ENCODE results near the gene MAU2.

The MAU2 gene, protein sequence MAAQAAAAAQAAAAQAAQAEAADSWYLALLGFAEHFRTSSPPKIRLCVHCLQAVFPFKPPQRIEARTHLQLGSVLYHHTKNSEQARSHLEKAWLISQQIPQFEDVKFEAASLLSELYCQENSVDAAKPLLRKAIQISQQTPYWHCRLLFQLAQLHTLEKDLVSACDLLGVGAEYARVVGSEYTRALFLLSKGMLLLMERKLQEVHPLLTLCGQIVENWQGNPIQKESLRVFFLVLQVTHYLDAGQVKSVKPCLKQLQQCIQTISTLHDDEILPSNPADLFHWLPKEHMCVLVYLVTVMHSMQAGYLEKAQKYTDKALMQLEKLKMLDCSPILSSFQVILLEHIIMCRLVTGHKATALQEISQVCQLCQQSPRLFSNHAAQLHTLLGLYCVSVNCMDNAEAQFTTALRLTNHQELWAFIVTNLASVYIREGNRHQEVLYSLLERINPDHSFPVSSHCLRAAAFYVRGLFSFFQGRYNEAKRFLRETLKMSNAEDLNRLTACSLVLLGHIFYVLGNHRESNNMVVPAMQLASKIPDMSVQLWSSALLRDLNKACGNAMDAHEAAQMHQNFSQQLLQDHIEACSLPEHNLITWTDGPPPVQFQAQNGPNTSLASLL

DNA sequence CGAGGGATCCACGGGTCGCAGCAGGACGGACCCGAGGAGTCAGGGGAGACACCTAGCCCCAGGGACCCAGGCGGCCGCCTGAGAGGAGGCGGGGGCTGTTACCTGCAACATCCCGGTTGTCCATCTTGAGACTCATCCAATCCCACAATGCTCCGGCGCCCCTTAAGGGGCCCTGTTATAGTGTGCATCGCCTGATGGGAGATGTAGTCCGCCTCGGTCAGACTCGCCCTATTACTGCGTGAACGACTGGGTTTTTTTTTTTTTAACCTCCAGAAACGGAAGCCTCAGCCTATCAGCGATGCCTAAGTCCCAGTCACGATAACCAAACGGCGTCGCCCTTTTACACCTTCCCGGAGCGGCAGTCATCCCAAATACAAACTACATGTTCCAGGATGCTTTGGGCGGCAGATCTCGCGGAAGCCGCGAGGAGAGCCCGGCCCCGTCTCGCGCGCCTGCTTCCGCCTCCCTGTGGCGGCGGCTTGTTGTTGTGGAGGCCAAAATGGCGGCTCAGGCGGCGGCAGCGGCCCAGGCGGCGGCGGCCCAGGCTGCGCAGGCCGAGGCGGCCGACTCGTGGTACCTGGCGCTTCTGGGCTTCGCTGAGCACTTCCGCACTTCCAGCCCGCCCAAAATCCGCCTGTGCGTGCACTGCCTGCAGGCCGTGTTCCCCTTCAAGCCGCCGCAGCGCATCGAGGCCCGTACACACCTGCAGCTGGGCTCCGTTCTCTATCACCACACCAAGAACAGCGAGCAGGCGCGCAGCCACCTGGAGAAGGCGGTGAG lies at the start of gene MAU2, which contains the start of gene SUGP1:
Gene MAU2 (plus strand): TSS at position 469 of the 780 bp plus-strand sequence. CDS start 31 bp downstream, at position 500.
Gene SUGP1 (minus strand): TSS at position 149 of the 780 bp plus-strand sequence. CDS start 13 bp downstream, at position 136.
- H3K27me3 Mint-ChIP-seq = no peaks in the 10 kb centered on the region
- H3K36me3 Mint-ChIP-seq = peaks cover 21 to 28% of the 10 kb centered on the region in 2 donors
- H3K4me1 Mint-ChIP-seq = peaks cover 21 to 50% of the 10 kb centered on the region in 2 donors
- ATAC-seq (replicated peaks) = peak; percentile 94
- DNase-seq = peak; percentile 90
- H3K4me3 Mint-ChIP-seq = peak within 1 kb of the TSS; percentile 90 to 95
- no peaks in the 10 kb centered on the region for H3K9me3 Mint-ChIP-seq
- peak within 1 kb of the TSS; percentile 100 for H3K27ac Mint-ChIP-seq

DNA sequence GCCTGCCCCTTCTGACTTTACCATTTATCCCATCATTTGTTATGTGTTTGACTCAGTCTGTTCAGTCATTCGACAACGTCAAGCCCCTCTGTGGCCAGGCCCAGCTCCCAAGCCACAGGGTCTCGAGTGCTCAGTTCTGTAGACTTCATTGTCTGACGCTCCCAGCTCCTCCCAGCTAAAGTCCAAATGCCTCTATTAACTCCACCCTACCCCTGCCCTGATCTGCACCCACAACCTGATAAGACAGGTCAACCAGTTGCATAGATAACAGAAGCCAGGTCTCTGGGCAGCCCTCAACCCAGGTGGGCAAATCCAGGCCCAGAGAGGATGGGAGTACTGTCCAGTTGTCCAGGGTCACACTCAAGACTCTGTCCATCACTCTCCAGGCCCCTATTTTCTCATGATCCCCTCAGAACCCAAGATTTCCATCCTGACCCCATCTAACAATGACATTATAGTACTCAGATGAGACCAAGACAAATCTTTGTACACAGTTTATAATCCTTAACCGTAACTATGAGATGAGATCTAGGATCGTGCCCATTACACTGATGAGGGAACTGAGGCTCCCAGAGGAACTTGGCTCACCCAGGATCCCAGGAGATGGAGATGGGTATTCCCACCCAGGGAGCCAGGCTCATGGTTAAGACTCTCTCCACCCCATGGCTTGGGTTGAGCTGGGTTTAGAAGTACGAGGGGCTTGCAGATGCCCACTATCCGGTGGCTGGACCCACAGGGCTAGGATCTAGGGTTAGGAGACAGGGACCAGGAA lies 48.6 kb upstream of the MAU2 start:
- Mint-ChIP-seq H3K4me3 (no peak overlapping the region), H3K36me3 (peaks cover 20 to 26% of the 10 kb centered on the region in 2 donors), H3K27ac (no peak overlapping the region), H3K9me3 (peaks cover 0 to 2% of the 10 kb centered on the region in 2 donors), H3K4me1 (peaks cover 7 to 10% of the 10 kb centered on the region in 2 donors), H3K27me3 (peaks cover 24 to 46% of the 10 kb centered on the region in 2 donors)
- DNase-seq (no peak), ATAC-seq (replicated peaks) (no peak)

DNA sequence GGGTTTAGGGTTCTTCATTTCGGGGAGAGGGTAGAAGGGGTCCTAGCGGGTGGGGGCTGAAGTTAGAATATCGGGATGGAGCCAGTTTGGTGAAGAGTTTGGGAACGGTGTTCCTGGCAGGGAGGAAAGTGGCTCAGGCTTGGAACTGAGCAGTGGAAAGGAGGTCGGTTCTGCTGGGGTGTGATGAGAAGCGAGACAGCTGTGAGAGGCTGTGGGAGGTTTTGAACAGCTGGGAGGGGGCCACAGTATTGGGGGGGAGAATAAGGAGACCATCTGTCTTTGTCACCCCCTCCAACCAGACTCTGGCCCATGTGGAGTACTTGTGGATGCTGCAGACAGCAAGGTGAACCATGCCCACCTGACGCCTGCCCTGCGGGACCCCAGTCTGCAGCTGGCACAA lies 46.5 kb upstream of the MAU2 start:
- Mint-ChIP-seq H3K9me3 (no peaks in the 10 kb centered on the region), H3K27me3 (peaks cover 24 to 49% of the 10 kb centered on the region in 2 donors), H3K36me3 (peaks cover 33 to 42% of the 10 kb centered on the region in 2 donors), H3K27ac (no peak overlapping the region), H3K4me3 (no peak overlapping the region), H3K4me1 (peaks cover 7 to 10% of the 10 kb centered on the region in 2 donors)
- ATAC-seq (replicated peaks) (no peak), DNase-seq (no peak)

DNA sequence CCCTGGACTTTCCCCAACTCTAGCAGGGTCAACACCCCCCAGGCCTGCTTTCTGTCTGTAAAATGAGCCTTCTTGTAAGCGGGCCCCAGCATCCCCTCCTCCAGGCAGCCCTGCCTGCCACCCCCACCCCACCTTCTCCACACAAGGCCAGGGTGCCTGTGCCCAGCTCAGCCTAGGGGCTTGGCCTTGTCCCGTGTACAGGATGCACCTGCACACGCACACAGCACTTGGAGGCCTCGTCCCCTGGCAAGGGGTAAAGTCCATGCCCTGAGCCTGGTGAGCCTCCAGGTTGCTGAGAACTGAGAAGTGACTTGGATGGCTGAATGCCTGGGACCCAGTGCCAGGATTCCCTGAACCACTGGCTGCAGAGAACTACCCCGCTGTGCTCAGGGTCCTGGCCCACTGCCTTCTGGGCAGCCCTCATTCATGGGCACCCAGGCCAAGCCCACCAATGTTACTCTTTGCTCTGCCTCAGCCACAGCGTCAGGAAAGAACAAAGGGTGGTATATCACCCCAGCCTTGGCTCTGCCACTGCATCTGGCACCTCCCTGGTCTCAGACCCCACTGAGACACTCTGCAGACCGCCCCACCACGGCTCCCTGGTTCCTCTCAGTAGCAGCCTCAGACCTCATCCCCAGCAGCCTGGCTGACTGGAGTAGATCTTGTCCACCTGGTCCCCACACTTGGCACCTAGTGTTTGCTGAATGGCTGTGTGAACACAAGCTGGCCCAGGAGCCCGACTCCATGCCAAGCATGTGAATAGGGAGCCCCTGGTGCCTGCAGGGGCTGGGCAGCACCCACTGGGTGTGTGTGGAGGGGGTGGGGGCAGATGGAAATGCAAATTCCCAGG lies 45.7 kb upstream of the MAU2 start:
- peak overlapping the region; percentile 20 for H3K27ac Mint-ChIP-seq
- DNase-seq = no peak
- peaks cover 24 to 48% of the 10 kb centered on the region in 2 donors for H3K27me3 Mint-ChIP-seq
- no peaks in the 10 kb centered on the region for H3K9me3 Mint-ChIP-seq
- peaks cover 7 to 10% of the 10 kb centered on the region in 2 donors for H3K4me1 Mint-ChIP-seq
- no peak for ATAC-seq (replicated peaks)
- peaks cover 40 to 43% of the 10 kb centered on the region in 2 donors for H3K36me3 Mint-ChIP-seq
- H3K4me3 Mint-ChIP-seq = no peak overlapping the region

DNA sequence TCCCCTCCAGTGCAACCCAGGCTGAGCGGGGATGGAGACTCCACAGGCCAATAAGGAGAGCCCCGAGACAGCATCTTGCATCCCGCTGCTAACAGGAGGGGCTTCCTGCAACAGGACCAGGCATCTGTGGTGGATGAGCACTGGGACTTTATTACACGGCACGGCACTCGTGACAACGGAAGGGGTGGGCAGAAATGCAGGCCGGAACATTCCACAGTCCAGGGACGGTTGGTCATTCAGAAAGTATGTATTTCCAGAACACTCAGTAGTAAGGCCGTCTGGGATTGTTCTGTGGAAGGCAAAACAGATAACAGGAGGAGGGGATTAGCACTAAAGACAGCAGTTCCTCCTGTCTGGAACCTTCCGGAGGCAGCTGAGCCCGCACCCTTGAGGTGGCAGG lies 44.2 kb upstream of the MAU2 start:
- H3K9me3 Mint-ChIP-seq = no peaks in the 10 kb centered on the region
- no peak for ATAC-seq (replicated peaks)
- peaks cover 20 to 40% of the 10 kb centered on the region in 2 donors for H3K27me3 Mint-ChIP-seq
- no peak overlapping the region for H3K27ac Mint-ChIP-seq
- peaks cover 53 to 55% of the 10 kb centered on the region in 2 donors for H3K36me3 Mint-ChIP-seq
- DNase-seq = no peak
- H3K4me3 Mint-ChIP-seq = no peak overlapping the region
- peaks cover 6 to 10% of the 10 kb centered on the region in 2 donors for H3K4me1 Mint-ChIP-seq

DNA sequence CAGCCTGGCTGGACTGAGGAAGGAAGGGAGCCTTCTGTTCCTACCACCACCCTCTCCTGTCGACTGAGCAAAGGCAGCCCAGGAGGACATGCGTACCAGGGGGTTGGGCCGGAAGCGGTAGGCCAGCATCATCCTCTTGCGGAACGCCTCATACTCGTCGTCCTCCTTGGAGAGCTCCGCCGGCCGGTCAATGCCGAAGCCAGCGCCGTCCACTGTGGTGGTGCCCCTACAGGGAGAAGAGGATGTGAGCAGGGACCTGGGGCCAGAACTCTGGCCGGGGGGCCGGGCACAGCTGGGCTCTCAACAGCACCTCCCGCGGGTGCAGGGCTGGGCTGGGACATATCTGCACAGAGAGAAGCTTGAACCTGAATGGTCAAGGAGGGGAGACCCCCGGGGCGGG lies 43.8 kb upstream of the MAU2 start:
- peaks cover 6 to 10% of the 10 kb centered on the region in 2 donors for H3K4me1 Mint-ChIP-seq
- ATAC-seq (replicated peaks) = no peak
- H3K4me3 Mint-ChIP-seq = no peak overlapping the region
- no peaks in the 10 kb centered on the region for H3K9me3 Mint-ChIP-seq
- H3K27ac Mint-ChIP-seq = no peak overlapping the region
- DNase-seq = no peak
- H3K36me3 Mint-ChIP-seq = peaks cover 57 to 60% of the 10 kb centered on the region in 2 donors
- H3K27me3 Mint-ChIP-seq = peaks cover 17 to 35% of the 10 kb centered on the region in 2 donors

DNA sequence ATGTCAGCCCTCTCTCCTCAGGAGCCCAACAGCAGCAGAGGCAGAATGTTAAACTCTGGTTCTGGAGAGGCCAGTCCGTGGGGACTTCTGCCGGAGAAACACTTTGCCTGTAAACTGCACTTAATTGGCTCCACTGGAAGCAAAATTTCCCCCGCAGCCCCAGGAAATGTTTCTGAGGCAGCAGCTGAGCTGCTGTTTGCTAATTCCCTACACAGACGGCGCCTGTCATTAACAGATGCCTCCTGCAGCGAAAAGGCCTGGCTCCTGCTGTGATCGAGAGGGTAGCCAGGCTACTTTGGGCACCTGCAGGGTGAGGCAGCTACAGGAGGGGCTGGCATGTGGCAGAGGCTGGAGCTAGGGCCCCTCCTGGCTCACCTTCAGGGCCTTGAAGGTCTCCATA lies 42.3 kb upstream of the MAU2 start:
- Mint-ChIP-seq H3K27ac (no peak overlapping the region), H3K4me3 (no peak overlapping the region), H3K36me3 (peaks cover 59 to 67% of the 10 kb centered on the region in 2 donors), H3K9me3 (no peaks in the 10 kb centered on the region), H3K27me3 (peaks cover 9 to 23% of the 10 kb centered on the region in 2 donors), H3K4me1 (peaks cover 3 to 4% of the 10 kb centered on the region in 2 donors)
- ATAC-seq (replicated peaks) = no peak
- DNase-seq = no peak

DNA sequence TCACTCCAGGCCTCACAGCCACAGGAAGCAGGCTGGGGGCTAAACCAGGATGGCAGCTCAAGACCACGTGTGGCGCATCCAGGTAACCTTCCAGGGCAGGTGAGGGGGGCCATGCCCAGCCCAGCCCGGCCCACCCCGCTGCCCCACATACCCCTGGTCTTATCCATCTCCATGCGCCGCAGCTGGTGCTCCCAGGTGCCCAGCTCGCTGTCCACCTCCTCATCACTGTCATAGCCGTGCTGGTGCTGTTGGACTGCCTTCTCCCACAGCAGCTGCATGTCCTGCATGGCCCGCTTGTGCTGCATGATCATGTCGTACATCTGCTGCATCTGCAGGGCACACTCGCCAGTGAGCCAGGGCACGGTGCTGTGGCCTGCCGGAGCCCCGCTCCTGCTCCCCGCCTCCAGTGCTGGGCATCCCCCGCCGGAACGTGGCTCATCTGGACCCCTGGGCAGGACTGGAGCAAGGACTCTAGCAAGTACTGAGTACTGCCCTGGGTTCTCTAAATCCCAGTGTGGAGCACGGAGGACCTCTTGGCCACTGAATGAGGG lies 41.5 kb upstream of the MAU2 start:
- no peak for DNase-seq
- no peak for ATAC-seq (replicated peaks)
- no peaks in the 10 kb centered on the region for H3K9me3 Mint-ChIP-seq
- peaks cover 1 to 14% of the 10 kb centered on the region in 2 donors for H3K27me3 Mint-ChIP-seq
- no peak overlapping the region for H3K27ac Mint-ChIP-seq
- peaks cover 62 to 70% of the 10 kb centered on the region in 2 donors for H3K36me3 Mint-ChIP-seq
- H3K4me1 Mint-ChIP-seq = no peaks in the 10 kb centered on the region
- no peak overlapping the region for H3K4me3 Mint-ChIP-seq

DNA sequence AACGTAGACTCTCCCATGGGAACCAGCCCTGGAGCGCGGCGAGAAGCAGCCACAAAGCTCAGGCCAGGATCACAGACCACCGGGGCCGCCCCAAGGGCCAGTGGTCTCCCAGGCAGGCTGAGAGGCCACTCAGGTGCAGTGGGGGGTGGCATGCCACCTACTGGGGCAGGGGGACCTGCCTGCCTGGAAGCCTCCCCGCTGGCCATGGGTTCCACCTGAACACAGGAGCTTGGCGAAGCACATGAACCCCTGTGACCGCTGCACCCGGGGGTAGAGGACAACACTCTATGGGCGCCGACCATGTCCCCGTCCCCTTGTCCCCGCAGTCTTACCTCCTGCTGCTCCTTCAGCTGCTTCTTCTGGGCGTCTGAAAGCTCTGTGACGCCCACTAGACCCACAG lies 40.8 kb upstream of the MAU2 start:
- ATAC-seq (replicated peaks) (no peak), DNase-seq (no peak)
- H3K4me1 Mint-ChIP-seq = no peaks in the 10 kb centered on the region
- H3K9me3 Mint-ChIP-seq = no peaks in the 10 kb centered on the region
- H3K27ac Mint-ChIP-seq = no peak overlapping the region
- H3K36me3 Mint-ChIP-seq = peaks cover 65 to 74% of the 10 kb centered on the region in 2 donors
- H3K4me3 Mint-ChIP-seq = no peak overlapping the region
- peaks cover 0 to 12% of the 10 kb centered on the region in 2 donors for H3K27me3 Mint-ChIP-seq

DNA sequence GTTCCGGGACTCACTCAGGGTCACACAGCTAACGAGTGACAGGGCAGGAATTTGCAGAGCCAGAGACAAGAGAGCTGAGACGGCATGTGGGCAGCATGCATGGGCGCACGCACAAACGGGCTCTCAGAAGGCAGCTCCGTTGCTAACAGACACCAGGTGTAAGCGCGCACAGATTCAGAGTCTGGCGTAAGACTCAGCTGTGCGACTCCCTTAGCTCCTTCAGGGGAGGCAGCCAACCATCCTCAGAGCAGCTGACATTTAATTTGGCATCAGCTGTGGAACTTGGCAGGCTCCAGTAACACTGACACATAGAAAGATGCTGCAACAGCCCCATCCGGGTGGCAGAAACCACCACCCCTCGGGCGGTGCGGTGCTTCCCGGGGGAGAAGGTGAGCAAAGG lies 40.1 kb upstream of the MAU2 start:
- Mint-ChIP-seq H3K27ac (no peak overlapping the region), H3K27me3 (peaks cover 0 to 12% of the 10 kb centered on the region in 2 donors), H3K9me3 (no peaks in the 10 kb centered on the region), H3K4me3 (no peak overlapping the region), H3K4me1 (no peaks in the 10 kb centered on the region), H3K36me3 (peaks cover 65 to 72% of the 10 kb centered on the region in 2 donors)
- DNase-seq = no peak
- ATAC-seq (replicated peaks) = no peak

DNA sequence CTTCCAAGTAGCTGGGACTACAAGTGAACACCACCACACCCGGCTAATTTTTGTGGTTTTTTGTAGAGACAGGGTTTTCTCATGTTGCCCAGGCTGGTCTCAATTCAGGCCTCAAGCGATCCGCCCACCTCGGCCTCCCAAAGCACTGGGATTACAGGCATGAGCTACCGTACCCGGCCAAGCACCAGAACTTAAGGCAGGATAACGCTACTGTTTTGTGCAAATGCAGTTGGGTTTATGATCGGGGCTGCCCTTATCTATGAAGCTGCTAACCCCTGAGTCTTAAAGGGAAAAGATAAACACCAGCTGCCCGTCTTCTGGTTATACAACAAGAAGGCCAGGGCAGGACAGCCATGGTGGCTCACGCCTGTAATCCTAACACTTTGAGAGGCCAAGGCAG lies 34.9 kb upstream of the MAU2 start:
- Mint-ChIP-seq H3K27ac (no peak overlapping the region), H3K36me3 (peaks cover 48 to 62% of the 10 kb centered on the region in 2 donors), H3K9me3 (no peaks in the 10 kb centered on the region), H3K4me1 (no peaks in the 10 kb centered on the region), H3K27me3 (no peaks in the 10 kb centered on the region), H3K4me3 (no peak overlapping the region)
- no peak for ATAC-seq (replicated peaks)
- DNase-seq = no peak

DNA sequence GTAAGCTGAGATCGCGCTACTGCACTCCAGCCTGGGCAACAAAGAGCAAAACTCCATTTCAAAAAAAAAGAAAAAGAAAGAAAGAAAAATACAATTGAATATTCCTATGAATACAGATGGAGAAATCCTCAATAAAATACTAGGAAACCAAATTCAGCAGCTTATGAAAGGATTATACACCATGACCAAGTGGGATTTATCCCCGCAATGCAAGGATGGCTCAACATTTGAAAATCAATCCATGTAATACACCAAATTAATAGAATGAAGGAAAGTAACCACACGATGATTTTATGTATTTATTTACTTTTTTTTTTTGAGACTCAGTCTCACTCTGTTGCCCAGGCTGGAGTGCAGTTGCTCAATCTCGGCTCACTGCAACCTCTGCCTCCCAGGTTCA lies 28.0 kb upstream of the MAU2 start:
- no peak overlapping the region for H3K4me3 Mint-ChIP-seq
- no peaks in the 10 kb centered on the region for H3K27me3 Mint-ChIP-seq
- DNase-seq (no peak), ATAC-seq (replicated peaks) (no peak)
- no peaks in the 10 kb centered on the region for H3K9me3 Mint-ChIP-seq
- no peak overlapping the region for H3K27ac Mint-ChIP-seq
- H3K36me3 Mint-ChIP-seq = peaks cover 63 to 73% of the 10 kb centered on the region in 2 donors
- peaks cover 0 to 1% of the 10 kb centered on the region in 2 donors for H3K4me1 Mint-ChIP-seq

DNA sequence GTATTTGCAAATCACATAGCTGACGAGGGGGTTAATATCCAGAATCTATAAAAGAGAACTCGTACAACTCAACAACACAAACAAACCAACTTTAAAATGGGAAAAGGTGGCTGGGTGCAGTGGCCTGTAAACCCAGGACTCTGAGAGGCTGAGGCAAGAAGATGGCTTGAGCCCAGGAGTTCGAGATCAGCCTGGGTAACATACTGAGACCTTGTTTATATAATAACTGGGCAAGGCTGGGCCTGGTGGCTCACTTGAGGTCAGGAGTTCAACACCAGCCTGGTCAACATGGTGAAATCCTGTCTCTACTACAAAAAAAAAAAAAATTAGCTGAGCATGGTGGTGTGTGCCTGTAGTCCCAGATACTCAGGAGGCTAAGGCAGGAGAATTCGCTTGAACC lies 25.7 kb upstream of the MAU2 start:
- Mint-ChIP-seq H3K4me1 (peaks cover 0 to 1% of the 10 kb centered on the region in 2 donors), H3K36me3 (peaks cover 62 to 72% of the 10 kb centered on the region in 2 donors), H3K9me3 (no peaks in the 10 kb centered on the region), H3K4me3 (no peak overlapping the region), H3K27me3 (no peaks in the 10 kb centered on the region), H3K27ac (no peak overlapping the region)
- no peak for DNase-seq
- ATAC-seq (replicated peaks) = no peak

Data from stimulated activated naive B cell treated with anti-CD40 and anti-IgM and Interleukin-4, amounts not matched to agents 10 μg/mL and 1 μg/mL and 100 μg/mL, for 72 hours (primary cell).